Esophagus (tissue), 2 donors: ENCODE data around the gene ARFRP1. TPM values are rescaled to one million over a fixed set of nuclear protein-coding genes. Genes with fewer than 3 reads are reported as not detected.
"Not testable (repeated sequence)": the region's sequence is repeated elsewhere in the genome, so short reads cannot be mapped to it uniquely, and the experiment has no call there.

ENCODE experiments used
- H3K27ac ChIP-seq, 2 donors: one replicate each; pipeline ENCODE4 v1.5.1; 2013; ENCODE audit warnings: low read depth in 2 of 2, mild to moderate bottlenecking in 2 of 2, inconsistent platforms in 1 of 2, low read length in 1 of 2, moderate library complexity in 1 of 2
- H3K27me3 ChIP-seq, 2 donors: one replicate each; pipeline ENCODE4 v1.6.1; 2013; ENCODE audit warnings: low read length in 2 of 2, control low read depth in 1 of 2, mild to moderate bottlenecking in 1 of 2; ENCODE audit not compliant: insufficient read depth in 2 of 2, control insufficient read depth in 1 of 2
- H3K36me3 ChIP-seq, 2 donors: one replicate each; pipeline ENCODE4 v1.6.1; 2013; ENCODE audit warnings: low read length in 1 of 2; ENCODE audit not compliant: control insufficient read depth in 2 of 2, insufficient read depth in 2 of 2
- H3K4me1 ChIP-seq, 2 donors: one replicate each; pipeline ENCODE4 v1.6.1; 2013; ENCODE audit warnings: low read length in 1 of 2; ENCODE audit not compliant: control insufficient read depth in 2 of 2, insufficient read depth in 2 of 2
- H3K4me3 ChIP-seq, 2 donors: one replicate each; pipeline ENCODE4 v1.5.1; 2013; ENCODE audit warnings: low read length in 2 of 2, mild to moderate bottlenecking in 2 of 2, low read depth in 1 of 2, moderate library complexity in 1 of 2
- H3K9me3 ChIP-seq, 2 donors: one replicate each; pipeline ENCODE4 v1.6.1; 2013; ENCODE audit warnings: mild to moderate bottlenecking in 2 of 2, low read depth in 1 of 2, low read length in 1 of 2, moderate library complexity in 1 of 2; ENCODE audit not compliant: control insufficient read depth in 2 of 2, insufficient read depth in 1 of 2
- WGBS, 2 donors: extraction: QIAGEN DNeasy Blood & Tissue Kit; methylation state at CpG; one replicate each; pipeline ENCODE4 v1.1.7; 2013; 5-methylcytosine and 5-hydroxymethylcytosine counted together
- polyA plus RNA-seq, 2 donors: library from polyadenylated mRNA; stranded (reverse); fragments of 200-250 nt; gene quantifications; one replicate each; pipeline ENCODE4 v1.2.3, GENCODE V29; 2013
- donor health status: healthy with polysubstance abuse.
- donor health status: Bipolar disorder and iron deficiency.

ARFRP1 gene
- polyA plus RNA-seq, 2 donors: 33.9 to 35.4 TPM

DNA sequence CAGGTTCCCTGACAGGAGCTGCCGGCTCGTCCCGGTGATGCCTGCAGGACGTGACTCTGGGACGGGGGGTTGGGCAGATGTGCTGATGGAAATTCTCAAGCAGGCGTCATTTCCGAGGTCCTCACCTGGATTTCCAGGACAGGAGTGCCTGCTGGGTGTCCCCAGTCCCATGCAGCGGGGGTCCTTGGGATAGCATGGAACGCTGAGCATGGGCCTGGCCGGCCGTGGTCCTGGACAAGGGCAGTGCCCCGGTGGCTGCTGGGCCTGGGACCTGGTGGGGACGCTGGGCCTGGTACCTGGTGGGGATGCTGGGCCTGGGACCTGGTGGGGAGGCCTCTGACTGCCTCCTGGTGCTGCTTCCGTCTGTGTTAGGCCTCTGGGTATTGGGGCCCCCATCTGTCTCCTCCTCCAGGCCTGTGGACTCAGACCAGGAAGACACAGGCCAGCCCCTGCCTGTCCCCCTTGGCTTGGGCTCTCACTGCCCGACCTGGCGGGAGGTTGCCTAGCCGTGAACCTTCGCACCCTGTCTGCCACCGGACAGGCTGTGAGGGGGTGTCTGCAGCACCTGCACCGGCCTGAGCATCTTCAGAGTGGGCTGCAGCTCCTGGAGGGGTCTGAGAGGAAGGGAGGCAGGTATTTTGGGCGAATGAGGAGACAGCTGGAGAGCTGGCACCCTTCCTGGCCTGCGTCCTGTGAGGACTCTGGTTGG is 43.5 kb downstream of the ARFRP1 start:
- WGBS, 2 donors: 89 to 90% methylated on average over 22 of the region's 22 CpGs
- Histone ChIP-seq H3K27ac (no peak overlapping the region), H3K4me3 (no peak overlapping the region), H3K9me3 (no peaks in the 10 kb centered on the region), H3K36me3 (peaks cover 9 to 55% of the 10 kb centered on the region in 2 donors), H3K4me1 (peaks cover 0 to 2% of the 10 kb centered on the region in 2 donors), H3K27me3 (no peaks in the 10 kb centered on the region)

DNA sequence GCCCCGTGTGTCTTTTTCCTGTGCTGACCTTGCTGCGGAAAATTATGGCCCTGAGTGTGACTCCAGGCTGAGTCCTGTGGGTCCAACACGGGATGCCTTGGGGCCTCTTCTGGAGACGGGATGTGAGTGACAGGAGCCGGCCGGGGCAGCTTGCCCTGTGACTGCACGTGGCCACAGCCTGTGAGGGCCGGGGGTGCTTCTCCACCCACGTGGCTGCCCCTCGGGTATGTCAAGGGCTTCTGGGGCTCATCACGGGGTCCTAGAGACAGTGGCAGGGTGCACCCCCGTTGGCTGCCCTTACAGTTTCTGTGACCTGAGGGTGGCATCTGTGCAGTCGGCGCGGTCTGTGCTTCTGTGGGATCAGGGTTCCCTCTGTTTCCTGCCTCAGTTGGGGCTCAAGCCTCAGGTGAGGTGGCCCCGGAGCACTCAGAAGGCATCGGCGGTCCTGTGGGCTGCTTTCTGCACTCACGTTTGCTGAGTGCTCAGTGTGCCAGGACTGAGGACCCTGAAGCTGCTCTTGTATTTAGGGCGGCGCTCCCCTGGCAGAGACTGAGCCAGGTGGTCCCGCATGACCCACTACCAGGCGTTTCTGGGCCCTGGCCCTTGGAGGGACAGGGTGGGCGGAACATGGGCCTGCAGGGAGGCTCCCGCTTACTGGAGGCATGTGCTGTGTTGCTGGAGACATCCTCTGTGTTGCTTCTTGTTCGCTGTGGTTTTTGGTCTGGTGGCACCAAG is 44.3 kb downstream of the ARFRP1 start:
- Histone ChIP-seq H3K4me1 (peaks cover 0 to 8% of the 10 kb centered on the region in 2 donors), H3K9me3 (no peaks in the 10 kb centered on the region), H3K36me3 (peaks cover 6 to 51% of the 10 kb centered on the region in 2 donors), H3K4me3 (no peak overlapping the region), H3K27me3 (no peaks in the 10 kb centered on the region), H3K27ac (no peak overlapping the region)
- 93% methylated on average over 26 of the region's 26 CpGs for WGBS, 2 donors

GRCh38 chr20:63662813-63663189 is 45.0 kb downstream of the ARFRP1 start:
- no peaks in the 10 kb centered on the region for H3K9me3 ChIP-seq
- peaks cover 0 to 10% of the 10 kb centered on the region in 2 donors for H3K4me1 ChIP-seq
- H3K4me3 ChIP-seq: no peak overlapping the region
- WGBS, 2 donors: 89 to 94% methylated on average over 9 of the region's 9 CpGs
- no peaks in the 10 kb centered on the region for H3K27me3 ChIP-seq
- H3K27ac ChIP-seq: no peak overlapping the region
- peaks cover 3 to 44% of the 10 kb centered on the region in 2 donors for H3K36me3 ChIP-seq

GRCh38 chr20:63661959-63662812 is 45.6 kb downstream of the ARFRP1 start:
- peaks cover 0 to 16% of the 10 kb centered on the region in 2 donors for H3K4me1 ChIP-seq
- no peaks in the 10 kb centered on the region for H3K9me3 ChIP-seq
- H3K27ac ChIP-seq: no peak overlapping the region
- H3K36me3 ChIP-seq: peaks cover 3 to 38% of the 10 kb centered on the region in 2 donors
- no peak overlapping the region for H3K4me3 ChIP-seq
- H3K27me3 ChIP-seq: no peaks in the 10 kb centered on the region
- WGBS, 2 donors: 95% methylated on average over 33 of the region's 33 CpGs

GRCh38 chr20:63661108-63661507 is 46.7 kb downstream of the ARFRP1 start:
- H3K9me3 ChIP-seq: no peaks in the 10 kb centered on the region
- H3K4me3 ChIP-seq: no peak overlapping the region
- 95 to 96% methylated on average over 22 of the region's 22 CpGs for WGBS, 2 donors
- H3K27me3 ChIP-seq: no peaks in the 10 kb centered on the region
- H3K36me3 ChIP-seq: peaks cover 3 to 34% of the 10 kb centered on the region in 2 donors
- H3K27ac ChIP-seq: no peak overlapping the region
- H3K4me1 ChIP-seq: peaks cover 0 to 18% of the 10 kb centered on the region in 2 donors

- Histone ChIP-seq H3K27me3 (no peaks in the 10 kb centered on the region), H3K9me3 (no peaks in the 10 kb centered on the region), H3K4me1 (peaks cover 0 to 18% of the 10 kb centered on the region in 2 donors), H3K36me3 (peaks cover 3 to 33% of the 10 kb centered on the region in 2 donors), H3K4me3 (no peak overlapping the region), H3K27ac (no peak overlapping the region)
- 84 to 89% methylated on average over 8 of the region's 8 CpGs for WGBS, 2 donors
These were observed 47.2 kb downstream of the ARFRP1 start for GRCh38 chr20:63660622-63661021.

DNA sequence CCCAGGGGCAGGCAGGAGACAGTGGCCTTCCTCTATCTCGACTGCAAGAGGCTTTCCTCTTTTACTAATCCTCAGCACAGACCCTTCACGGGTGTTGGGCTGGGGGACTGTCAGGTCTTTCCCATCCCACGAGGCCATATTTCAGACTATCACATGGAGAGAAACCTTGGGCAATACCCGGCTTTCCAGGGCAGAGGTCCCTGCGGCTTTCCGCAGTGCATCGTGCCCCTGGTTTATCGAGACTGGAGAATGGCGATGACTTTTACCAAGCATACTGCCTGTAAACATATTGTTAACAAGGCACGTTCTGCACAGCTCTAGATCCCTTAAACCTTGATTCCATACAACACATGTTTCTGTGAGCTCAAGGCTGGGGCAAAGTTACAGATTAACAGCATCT is 47.6 kb downstream of the ARFRP1 start:
- WGBS, 2 donors: 85 to 89% methylated on average over 10 of the region's 10 CpGs
- not testable (repeated sequence) for H3K9me3 ChIP-seq
- peaks cover 3 to 31% of the 10 kb centered on the region in 2 donors for H3K36me3 ChIP-seq

GRCh38 chr20:63659370-63659769 is 48.4 kb downstream of the ARFRP1 start:
- H3K36me3 ChIP-seq: peaks cover 3 to 26% of the 10 kb centered on the region in 2 donors
- peaks cover 0 to 18% of the 10 kb centered on the region in 2 donors for H3K4me1 ChIP-seq
- H3K27ac ChIP-seq: peak overlapping the region in 1 of 2 donors; percentile 86
- no peaks in the 10 kb centered on the region for H3K27me3 ChIP-seq
- no peaks in the 10 kb centered on the region for H3K9me3 ChIP-seq
- peak overlapping the region; percentile 83 to 88 for H3K4me3 ChIP-seq
- 60 to 64% methylated on average over 13 of the region's 13 CpGs for WGBS, 2 donors

More for the DNA sequence above, 47.6 kb downstream of the ARFRP1 start:
- H3K27me3 ChIP-seq, H3K27ac ChIP-seq, H3K4me3 ChIP-seq: not testable (repeated sequence)
- peaks cover 0 to 18% of the 10 kb centered on the region in 2 donors for H3K4me1 ChIP-seq

DNA sequence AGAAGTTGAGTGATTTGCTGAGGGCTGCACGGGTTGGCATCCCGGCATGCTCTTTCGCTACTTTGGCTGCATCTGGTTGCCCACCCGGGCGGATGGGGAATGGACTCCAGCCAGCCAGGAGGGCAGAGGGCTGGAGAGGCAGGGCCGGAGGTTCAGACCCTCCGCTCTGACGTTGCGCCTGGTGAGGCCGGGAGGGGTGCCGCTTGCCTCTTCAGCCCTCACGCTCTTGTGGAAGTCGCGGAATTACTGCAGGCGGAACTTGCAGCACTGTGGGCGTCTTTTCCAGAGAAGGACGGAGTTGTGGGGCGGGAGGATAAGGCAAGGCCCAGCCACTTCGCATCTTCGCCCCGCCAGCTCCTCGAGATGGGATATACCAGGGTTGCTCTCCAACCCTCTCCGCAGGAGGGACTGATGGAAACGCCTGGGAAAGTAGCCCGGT is 49.0 kb downstream of the ARFRP1 start:
- Histone ChIP-seq H3K36me3 (peaks cover 3 to 23% of the 10 kb centered on the region in 2 donors), H3K4me1 (peaks cover under 1 to 18% of the 10 kb centered on the region in 2 donors), H3K27ac (peak overlapping the region; percentile 83 to 86), H3K27me3 (no peaks in the 10 kb centered on the region), H3K4me3 (peak overlapping the region; percentile 83 to 88), H3K9me3 (no peaks in the 10 kb centered on the region)
- 1 to 2% methylated on average over 25 of the region's 25 CpGs for WGBS, 2 donors
